Suppressor macrophage treated with lipopolysaccharide for 1 hour (primary cell): Measurements from ENCODE around the gene DIAPH3.
A peak's percentile ranks its signal among the peaks of the same experiment; 100 is the strongest.

Experiments used
- DNase-seq, 3 donors: peaks; one replicate each; pipeline ENCODE4 v3.0.0-alpha.2; 2020 to 2022

DIAPH3 gene

GRCh38 chr13:59755632-59756290 is 408.0 kb downstream of the DIAPH3 start:
- DNase-seq, result no peak

GRCh38 chr13:59754411-59754810 is 409.3 kb downstream of the DIAPH3 start:
- no peak for DNase-seq

- no peak for DNase-seq
Observed at GRCh38 chr13:59750860-59751259, 412.9 kb downstream of the DIAPH3 start.

- no peak for DNase-seq
Observed at GRCh38 chr13:59748046-59748445, 415.7 kb downstream of the DIAPH3 start.

- no peak for DNase-seq
Observed at GRCh38 chr13:59747529-59747928, 416.2 kb downstream of the DIAPH3 start.

GRCh38 chr13:59746291-59746962 is 417.3 kb downstream of the DIAPH3 start:
- no peak for DNase-seq

GRCh38 chr13:59745392-59745788 is 418.3 kb downstream of the DIAPH3 start:
- no peak for DNase-seq

- no peak for DNase-seq
Observed at GRCh38 chr13:59744747-59745391, 418.9 kb downstream of the DIAPH3 start.

- DNase-seq, result no peak
Observed at GRCh38 chr13:59743195-59743594, 420.5 kb downstream of the DIAPH3 start.

GRCh38 chr13:59742467-59742866 is 421.3 kb downstream of the DIAPH3 start:
- no peak for DNase-seq

GRCh38 chr13:59738921-59739320 is 424.8 kb downstream of the DIAPH3 start:
- DNase-seq, result no peak

- no peak for DNase-seq
Observed at GRCh38 chr13:59734393-59734792, 429.3 kb downstream of the DIAPH3 start.

- DNase-seq, result no peak
Observed at GRCh38 chr13:59733744-59734143, 430.0 kb downstream of the DIAPH3 start.

GRCh38 chr13:59730026-59730425 is 433.7 kb downstream of the DIAPH3 start:
- DNase-seq, result no peak

GRCh38 chr13:59728896-59729545 is 434.7 kb downstream of the DIAPH3 start:
- no peak for DNase-seq

GRCh38 chr13:59721926-59722910 is 441.5 kb downstream of the DIAPH3 start:
- peak in 2 of 3 donors; percentile 21 to 25 for DNase-seq

GRCh38 chr13:59715611-59716010 is 448.1 kb downstream of the DIAPH3 start:
- DNase-seq, result no peak

GRCh38 chr13:59710996-59711701 is 452.6 kb downstream of the DIAPH3 start:
- no peak for DNase-seq

GRCh38 chr13:59710416-59710815 is 453.3 kb downstream of the DIAPH3 start:
- DNase-seq, result no peak

GRCh38 chr13:59706101-59706976 is 457.4 kb downstream of the DIAPH3 start:
- no peak for DNase-seq

GRCh38 chr13:59702269-59702668 is 461.5 kb downstream of the DIAPH3 start:
- no peak for DNase-seq
